T-helper 1 cell treated with Interleukin-12 subunit alpha and Interleukin-12 subunit beta and Interleukin-4 antibody, amounts not matched to agents 30 ng/mL and 1 ng/mL, for 36 hours (primary cell): ENCODE data around the gene MLANA. TPM values are rescaled to one million over a fixed set of nuclear protein-coding genes. Genes with fewer than 3 reads are reported as not detected.

Experiments used
- intact Hi-C: fragments of 100-400 bp; cut with micrococcal nuclease; formaldehyde crosslinking; loops from one replicate; pipeline ENCODE4 v1.15.1; 2024
- total RNA-seq: library from RNA; stranded (reverse); gene quantifications from 2 replicates; pipeline ENCODE4 v1.2.3, GENCODE V29; 2022

MLANA gene
- total RNA-seq, 1 donor from 2014 or later, result not detected

DNA sequence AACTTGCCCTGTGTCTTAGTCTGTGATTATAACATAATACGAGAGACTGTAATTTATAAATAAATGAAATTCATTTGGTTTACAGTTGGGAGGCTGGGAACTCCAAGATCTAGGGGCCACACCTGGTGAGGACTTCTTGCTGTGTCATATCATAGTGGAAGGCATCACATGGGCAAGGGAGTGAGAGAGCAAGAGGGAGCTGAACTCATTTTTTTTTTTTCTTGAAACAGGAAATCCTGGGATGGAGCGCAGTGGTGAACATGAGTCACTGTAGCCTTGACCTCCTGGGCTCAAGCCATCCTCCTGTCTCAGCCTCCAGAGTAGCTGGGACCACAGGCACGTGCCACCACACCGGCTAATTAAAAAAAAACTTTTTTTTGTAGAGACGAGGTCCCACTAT, 7.2 kb downstream of the MLANA start:
- intact Hi-C loops, result loop anchor here (2.0 kb wide), 1 partner anchor 99 kb away; no protein-coding TSS in a partner anchor

DNA sequence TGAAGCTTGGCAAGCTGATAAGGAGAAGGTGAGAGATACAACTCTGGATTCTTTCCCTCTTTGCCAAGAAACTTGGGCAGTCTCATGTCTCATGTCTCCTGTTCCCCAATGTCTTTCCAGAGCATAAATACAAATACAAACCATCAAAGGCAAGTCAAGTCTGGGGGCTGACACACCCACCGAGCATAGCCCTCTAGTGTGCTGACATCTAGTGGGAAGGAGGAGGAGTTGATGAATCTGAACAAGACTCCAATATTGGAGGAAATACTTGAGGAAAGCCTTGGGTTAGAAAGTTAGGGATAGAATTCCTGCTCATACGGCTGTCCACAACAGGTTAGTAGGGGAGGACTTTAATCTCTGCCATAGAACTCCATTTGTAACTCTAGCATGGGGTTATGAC, 8.6 kb downstream of the MLANA start:
- intact Hi-C loops, result loop anchor here (2.0 kb wide), 1 partner anchor 100 kb away; no protein-coding TSS in a partner anchor

DNA sequence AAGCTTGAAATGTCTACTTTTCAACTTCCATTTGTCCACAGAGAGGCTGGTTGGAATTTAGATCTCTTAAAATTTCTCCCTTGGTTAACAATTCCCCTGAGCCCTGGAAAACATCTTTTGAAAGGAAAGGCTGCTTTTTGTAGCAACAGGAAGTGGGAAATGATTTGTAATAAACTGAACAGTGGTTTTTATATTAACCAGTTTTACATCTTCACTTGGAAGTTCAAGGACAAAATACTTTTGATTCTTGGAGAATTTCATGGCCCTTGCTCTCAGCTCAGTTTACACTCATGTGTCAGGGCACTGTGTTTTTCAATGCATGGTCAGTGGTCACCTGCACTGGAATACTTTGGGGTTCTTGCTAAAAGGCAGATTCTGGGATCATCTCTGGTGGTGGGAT, 9.9 kb downstream of the MLANA start:
- intact Hi-C loops, result no loop called here

DNA sequence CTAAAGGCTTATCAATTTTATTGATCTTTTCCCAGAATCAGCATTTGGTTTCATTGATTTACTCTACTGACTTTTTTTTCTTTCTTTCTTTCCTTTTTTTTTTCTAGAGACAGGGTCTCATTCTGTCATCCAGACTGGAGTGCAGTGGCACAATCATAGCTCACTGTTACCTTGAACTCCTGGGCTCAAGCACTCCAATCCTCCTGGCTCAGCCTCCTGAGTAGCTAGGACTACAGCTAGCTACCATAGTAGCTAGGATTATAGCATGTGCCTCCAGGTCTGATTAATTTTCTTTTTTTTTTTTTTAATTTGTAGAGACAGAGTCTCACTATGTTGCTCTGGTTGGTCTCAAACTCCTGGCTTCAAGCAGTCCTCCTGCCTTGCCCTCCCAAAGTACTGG, 11.7 kb downstream of the MLANA start:
- intact Hi-C loops, result no loop called here

DNA sequence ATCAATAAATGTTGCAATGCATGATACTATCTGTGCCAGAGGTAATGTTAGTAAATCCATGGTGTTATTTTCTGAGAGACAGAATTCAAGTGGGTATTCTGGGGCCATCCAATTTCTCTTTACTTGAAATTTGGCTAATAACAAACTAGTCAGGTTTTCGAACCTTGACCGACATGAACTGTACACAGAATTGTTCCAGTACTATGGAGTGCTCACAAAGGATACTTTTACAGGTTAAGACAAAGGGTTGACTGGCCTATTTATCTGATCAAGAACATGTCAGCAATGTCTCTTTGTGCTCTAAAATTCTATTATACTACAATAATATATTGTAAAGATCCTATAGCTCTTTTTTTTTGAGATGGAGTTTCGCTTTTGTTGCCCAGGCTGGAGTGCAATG, 18.2 kb downstream of the MLANA start:
- intact Hi-C loops, result no loop called here

DNA sequence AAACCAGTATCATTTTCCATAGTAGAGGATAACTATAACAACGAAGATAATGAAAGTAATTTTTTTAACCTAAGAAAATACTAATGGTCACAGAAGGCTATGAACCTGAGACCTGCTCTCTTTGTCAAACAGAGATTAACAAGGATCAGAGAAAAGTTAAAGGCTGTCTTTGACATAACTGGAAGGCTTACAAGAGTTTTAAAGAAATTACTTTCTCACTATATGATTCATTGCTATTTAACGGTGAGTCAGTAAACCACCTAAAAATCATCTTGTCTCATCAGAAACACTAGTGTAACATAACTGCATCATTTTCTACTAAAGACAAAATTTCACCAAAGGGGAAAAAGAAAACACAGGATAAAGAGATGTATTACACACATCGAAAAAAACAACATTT, 19.3 kb downstream of the MLANA start:
- intact Hi-C loops, result no loop called here

DNA sequence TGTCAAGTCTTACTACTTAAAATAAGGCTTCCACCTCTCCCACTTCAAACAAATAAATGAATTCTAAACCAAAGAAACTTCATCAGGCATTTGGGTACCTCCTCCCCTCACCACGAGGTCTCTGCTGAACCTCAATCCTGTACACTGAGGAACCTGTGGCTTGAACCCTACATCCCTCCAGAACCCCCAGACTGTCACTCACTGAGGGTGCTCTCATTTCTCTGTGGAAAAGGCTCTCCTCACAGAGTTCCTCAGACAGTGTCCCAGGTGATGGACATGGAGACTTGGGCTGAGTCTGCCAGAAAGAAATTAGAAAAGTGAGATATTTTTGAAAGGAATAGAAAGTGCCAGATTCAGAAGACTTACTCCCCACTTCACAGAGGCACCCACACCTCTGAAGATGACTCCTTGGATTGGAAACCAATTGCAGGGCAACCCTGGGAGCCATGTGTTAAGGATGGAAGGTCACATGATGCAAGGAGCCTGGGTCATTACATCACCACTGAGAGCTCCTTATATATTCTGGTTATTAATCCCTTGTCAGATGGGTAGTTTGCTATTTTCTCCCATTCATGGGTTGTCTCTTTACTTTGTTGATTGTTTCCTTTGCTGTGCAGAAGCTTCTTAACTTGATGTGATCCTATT, 19.8 kb downstream of the MLANA start:
- intact Hi-C loops, result no loop called here

DNA sequence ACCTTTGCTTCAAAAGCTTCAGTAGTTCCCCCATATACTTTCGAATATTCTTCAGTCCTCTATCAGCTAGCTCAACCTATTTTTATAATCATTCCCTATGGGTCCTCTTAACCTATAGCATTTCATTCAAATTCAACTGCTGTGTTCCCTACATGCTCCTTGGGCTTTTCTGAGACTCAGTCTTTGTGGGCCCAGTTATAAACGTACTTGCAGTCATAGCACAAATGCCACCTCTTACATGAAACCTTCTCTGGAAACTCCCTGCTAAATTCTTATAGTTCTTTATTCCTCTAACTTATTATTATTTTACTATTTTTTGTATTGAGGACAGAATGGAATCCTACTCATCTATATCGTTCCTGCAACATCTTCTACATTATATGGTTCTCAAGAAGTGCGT, 24.7 kb downstream of the MLANA start:
- intact Hi-C loops, result no loop called here

DNA sequence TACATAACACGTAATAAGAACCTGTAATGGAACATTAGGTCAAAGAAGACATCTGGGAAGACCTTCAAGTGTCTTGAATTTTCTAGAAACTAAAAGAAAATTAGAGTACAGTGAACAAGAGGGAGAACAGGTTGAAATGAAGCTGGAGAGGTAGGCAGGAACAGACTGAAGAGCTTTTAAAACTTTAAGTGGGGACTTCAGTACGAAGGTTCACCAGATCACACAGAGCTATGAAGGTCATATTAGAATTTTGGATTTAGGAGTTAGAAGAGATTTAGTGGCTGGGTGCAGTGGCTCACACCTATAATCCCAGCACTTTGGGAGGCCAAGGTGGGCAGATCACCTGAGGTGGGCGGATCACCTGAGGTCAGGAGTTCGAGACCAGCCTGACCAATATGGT, 26.6 kb downstream of the MLANA start:
- intact Hi-C loops, result no loop called here

DNA sequence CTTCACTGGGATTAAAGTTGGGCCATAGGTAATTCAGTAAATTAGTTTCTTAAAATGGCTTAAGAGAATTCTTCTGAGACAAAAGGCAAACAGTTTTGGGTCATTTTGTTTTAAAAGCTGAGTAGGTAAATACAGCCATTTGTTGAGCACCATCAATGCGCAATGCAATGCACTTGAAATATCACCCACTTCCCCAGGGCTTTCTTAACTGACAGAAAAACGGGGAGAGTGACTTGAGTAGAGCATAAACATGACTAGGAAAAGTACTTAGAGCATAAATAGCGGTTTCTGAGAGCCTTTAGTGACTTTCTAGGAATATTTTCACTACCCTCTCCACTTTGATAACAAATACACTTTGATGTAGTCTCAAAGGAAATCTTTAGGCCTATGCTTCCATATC, 27.2 kb downstream of the MLANA start:
- intact Hi-C loops, result no loop called here

DNA sequence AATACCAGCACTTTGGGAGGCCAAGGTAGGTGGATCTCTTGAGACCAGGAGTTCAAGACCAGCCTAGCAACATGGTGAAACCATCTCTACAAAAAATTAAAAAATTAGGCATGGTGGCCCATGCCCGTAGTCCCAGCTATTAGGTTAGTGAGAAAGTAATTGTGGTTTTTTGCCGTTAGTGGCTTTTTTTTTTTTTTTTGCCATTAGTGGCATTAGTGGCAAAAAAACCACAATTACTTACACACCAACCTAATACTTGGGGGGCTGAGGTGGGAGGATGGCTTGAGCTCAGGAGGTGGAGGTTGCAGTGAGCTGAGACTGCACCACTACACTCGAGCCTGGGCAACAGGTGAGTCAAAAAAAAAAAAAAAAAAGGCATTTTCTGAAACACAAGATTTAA, 27.8 kb downstream of the MLANA start:
- intact Hi-C loops, result no loop called here

DNA sequence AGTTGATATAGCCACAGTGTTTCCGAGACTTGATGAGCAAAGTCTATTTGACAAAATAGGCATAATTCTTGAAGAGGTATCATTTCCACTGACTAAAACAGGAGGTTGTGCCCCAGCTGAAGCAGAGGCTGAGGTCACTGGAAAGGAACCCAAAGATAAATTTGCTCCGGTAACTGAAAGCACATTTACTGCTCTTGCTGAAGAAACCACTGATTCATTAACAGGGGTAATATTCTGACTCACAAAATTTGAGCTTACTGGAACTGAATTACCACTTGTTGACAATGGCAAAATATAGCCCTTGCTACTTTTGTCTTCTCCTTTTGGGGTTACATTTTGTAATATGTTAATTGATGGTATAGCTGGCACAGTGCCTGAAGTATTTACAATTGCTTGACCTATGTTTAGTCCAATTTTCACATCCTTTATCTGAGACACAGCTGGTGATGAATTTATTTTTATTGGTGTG, 30.2 kb downstream of the MLANA start:
- intact Hi-C loops, result no loop called here

DNA sequence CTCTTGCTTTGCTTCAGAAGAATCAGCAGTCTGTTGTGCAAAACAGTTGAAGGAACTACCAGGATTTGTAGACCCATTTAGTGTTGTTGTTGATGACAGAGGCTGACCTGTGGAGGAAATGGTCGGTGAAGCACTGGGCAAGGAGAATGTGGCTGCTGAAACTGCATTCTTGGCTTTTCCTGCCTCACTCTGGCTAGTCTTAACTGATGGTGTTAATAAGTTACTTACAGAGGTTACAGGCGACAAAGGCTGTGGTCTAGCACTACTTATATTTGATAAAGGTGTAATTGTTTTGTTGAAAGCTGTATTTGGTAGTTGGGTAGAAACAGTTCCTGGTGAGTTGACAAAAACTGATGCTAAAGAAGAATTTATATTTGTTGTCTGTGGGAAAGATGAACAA, 31.5 kb downstream of the MLANA start:
- intact Hi-C loops, result no loop called here

DNA sequence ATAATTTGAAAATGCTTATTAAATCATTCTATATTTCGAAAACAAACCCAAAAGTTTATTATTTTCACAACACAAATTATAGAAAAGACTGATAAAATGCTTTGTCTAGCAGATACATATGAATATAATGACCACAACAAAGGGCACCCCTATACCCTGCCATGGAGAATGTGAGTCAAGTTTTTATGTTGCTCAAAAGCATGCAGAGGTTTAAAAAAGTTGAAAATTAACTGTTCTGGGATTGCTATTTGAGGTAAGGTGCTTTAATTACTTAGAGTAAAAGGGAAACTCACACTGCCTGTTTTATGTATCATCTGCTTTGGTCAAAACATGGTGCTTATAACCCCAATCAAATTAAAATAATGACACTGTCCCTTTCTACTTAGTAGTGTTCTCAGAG, 41.0 kb downstream of the MLANA start:
- intact Hi-C loops, result no loop called here

DNA sequence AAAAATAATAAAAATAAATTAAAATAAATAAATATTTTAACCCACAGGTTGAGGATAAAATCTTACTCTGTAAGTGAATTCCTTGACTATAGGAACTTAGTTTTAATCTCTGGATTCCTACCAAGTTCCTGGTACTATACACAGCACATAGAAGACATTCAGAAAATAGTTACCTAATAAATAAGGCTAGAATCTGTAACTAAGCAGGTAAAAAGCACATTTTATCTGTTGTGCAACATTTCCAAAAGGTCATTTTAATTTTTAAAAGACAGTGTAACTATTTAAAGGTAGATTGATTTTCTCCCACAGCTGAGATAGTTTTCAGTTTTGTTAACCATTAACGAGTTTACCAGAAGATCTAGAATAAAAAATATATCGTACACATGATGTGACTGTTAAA, 47.8 kb downstream of the MLANA start:
- intact Hi-C loops, result no loop called here

DNA sequence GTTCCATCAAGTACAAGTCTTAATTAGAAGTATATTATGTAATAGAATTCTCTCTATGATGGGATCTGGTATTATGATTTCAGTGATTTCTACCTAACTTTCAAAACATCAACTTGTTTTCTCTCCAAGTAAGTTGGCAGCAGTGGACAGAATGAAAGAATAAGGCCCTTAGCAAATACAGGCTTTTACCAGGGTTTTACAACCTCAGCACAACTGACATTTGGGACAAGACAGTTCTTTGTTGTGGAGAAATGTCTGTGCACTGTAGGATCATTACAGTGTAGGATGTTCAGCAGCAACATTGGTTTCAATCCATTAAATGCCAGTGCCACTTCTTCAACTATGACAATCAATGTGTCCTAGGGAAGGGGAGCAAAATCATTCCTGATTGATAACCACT, 48.8 kb downstream of the MLANA start:
- intact Hi-C loops, result no loop called here

DNA sequence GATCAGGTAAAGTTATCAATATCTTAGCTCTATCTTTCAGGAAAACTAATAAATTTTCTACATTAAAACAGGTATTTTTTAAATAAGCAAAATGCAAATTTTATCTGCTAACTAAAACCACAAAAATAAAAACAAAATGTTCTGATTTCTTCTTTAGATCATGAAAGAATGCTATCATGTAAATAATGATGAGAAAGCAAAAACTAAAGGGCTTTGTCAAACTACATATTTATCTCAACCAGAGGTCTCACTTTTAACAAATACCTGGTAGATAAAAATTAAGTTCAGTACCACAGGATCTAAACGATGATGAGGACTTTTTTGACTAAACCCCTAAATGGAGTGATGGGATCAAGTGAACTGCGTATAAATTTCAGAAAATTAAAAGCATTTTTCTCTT, 50.5 kb downstream of the MLANA start:
- intact Hi-C loops, result no loop called here

DNA sequence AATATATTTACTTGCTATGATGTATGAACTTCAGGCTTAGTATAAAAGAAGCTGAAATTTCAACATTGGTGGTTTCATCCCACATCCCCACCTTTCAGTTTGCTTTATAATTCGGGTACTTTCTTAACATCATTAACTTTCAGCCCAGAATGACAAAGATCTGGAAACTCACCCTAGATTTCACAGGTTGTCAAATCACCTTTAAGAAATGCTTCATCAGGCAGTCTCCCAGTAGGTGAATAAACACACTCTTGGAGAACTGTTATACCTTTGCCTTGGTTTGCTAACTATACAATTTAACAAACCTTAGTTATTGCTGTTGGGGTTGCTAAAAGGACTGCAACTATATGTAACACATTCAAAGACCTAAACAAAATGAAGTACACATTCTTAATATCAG, 54.4 kb downstream of the MLANA start:
- intact Hi-C loops, result no loop called here

DNA sequence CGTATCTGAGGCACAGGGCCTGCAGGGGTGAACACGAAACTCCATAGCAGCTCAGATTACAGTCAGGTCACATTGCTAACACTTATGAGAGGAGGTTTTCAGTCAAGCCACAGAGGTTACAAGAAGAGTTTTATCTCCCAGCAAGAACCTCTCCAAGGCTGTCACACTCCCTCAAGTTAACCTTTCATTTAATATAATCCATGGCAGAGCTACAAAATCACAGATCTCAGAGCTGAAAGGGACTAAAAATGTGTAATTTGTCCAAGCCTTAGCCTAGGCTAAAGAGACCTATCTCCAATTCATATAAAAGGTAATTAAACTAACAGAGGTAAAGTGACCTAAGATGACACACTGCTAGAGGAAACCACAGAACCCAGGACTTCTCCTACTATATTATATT, 57.2 kb downstream of the MLANA start:
- intact Hi-C loops, result loop anchor here (2.0 kb wide), 3 partner anchors 61 to 115 kb away; partner anchors contain the start of genes ERMP1 and RANBP6

DNA sequence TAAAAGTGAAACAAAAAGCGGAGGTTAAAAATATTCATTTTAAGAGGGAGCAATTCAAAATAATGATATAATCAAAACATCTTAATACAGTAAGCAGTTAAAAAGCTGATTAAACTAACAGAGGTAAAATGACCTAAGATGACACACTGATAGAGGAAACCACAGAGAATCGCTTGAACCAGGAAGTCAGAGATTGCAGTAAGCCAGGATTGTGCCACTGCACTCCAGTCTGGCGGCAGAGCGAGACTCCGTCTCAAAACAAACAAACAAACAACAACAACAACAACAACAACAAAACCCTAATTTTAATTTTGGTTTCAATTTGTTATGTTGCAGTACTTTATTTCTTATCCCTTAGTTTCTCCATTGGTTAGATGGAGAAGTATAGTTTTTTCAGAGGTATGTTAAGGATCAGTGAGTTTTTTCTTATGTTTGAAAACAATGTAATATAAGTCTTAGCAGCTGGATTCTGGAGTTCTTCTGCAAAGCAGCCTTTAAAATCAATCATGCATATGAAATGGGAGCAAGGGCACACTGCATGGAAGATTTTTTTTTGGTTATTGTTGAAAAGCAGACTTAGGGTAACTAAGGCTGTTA, 58.5 kb downstream of the MLANA start:
- intact Hi-C loops, result loop anchor here (1.0 to 2.0 kb wide), 4 partner anchors 59 to 116 kb away; partner anchors contain the start of genes ERMP1 and RANBP6

DNA sequence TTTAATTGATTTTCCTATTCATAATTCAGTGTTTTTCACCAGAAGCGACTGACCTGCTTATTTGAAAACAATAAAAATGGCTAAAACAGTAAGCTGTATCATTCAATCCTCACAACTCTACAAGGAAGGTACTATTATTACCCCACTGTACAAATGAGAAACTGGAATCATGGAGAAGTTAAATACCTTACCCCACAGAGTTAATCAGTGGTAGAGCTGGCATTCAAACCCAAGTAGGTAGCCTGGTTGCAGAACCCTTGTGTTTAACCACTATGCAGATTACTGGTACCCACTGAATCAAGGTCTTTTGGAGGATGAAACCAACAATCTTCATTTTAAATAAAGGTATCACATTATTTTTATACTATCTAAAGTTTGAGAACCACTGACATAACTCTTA, 59.6 kb downstream of the MLANA start:
- intact Hi-C loops, result no loop called here

DNA sequence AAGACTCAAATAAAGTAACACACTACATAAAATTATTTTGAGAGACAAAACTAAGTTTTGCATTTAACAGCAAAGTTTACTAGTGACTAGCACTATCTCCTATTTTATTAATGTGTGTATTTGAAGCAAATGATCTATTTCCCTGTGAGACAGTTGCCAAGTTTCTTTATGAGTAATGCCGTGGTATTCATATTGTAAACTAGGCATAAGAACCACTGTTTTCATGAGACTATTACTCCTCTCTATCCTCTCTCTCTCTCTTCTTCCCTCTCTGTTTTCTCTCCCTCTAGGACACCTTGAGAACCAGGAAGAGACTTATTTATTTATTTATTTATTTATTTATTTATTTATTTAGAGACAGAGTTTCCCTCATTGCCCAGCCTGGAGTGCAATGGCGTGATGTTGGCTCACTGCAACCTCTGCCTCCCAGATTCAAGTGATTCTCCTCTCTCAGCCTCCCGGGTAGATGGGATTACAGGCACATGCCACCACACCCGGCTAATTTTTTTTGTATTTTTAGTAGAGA, 61.1 kb downstream of the MLANA start:
- intact Hi-C loops, result no loop called here
